GM19372 (cell line): ENCODE measurements around the gene VEPH1.

Experiments
- ATAC-seq: cut with Tn5 transposase; IDR thresholded peaks from one replicate; pipeline ENCODE4 v1.9.1; 2021; ENCODE audit warnings: mild to moderate bottlenecking, low read depth, moderate library complexity; ENCODE audit not compliant: unreplicated experiment

VEPH1 gene

GRCh38 chr3:157313186-157313585 lies 190.0 kb downstream of the VEPH1 start:
- no peak for ATAC-seq

- no peak for ATAC-seq
These were observed 190.9 kb downstream of the VEPH1 start for GRCh38 chr3:157312376-157312745.

- ATAC-seq, result no peak
These were observed 191.4 kb downstream of the VEPH1 start for GRCh38 chr3:157311633-157312375.

GRCh38 chr3:157310329-157311052 lies 192.7 kb downstream of the VEPH1 start:
- ATAC-seq, result no peak

- ATAC-seq, result no peak
These were observed 196.7 kb downstream of the VEPH1 start for GRCh38 chr3:157306502-157306901.

- ATAC-seq, result no peak
These were observed 197.8 kb downstream of the VEPH1 start for GRCh38 chr3:157305392-157305791.

- no peak for ATAC-seq
These were observed 201.5 kb downstream of the VEPH1 start for GRCh38 chr3:157301755-157302154.

GRCh38 chr3:157300981-157301663 lies 202.1 kb downstream of the VEPH1 start:
- ATAC-seq, result no peak

- no peak for ATAC-seq
These were observed 203.1 kb downstream of the VEPH1 start for GRCh38 chr3:157300094-157300493.

GRCh38 chr3:157297328-157297915 lies 205.8 kb downstream of the VEPH1 start:
- ATAC-seq, result no peak

- ATAC-seq, result no peak
These were observed 208.3 kb downstream of the VEPH1 start for GRCh38 chr3:157294953-157295352.

GRCh38 chr3:157294491-157294890 lies 208.7 kb downstream of the VEPH1 start:
- ATAC-seq, result no peak

- ATAC-seq, result no peak
These were observed 212.4 kb downstream of the VEPH1 start for GRCh38 chr3:157290766-157291165.

GRCh38 chr3:157285966-157286365 lies 217.2 kb downstream of the VEPH1 start:
- no peak for ATAC-seq

- ATAC-seq, result no peak
These were observed 218.1 kb downstream of the VEPH1 start for GRCh38 chr3:157285141-157285540.

GRCh38 chr3:157284688-157285087 lies 218.5 kb downstream of the VEPH1 start:
- no peak for ATAC-seq

GRCh38 chr3:157282261-157283191 lies 220.7 kb downstream of the VEPH1 start:
- no peak for ATAC-seq

- no peak for ATAC-seq
These were observed 222.4 kb downstream of the VEPH1 start for GRCh38 chr3:157280786-157281185.

- ATAC-seq, result no peak
These were observed 222.9 kb downstream of the VEPH1 start for GRCh38 chr3:157280354-157280753.

- ATAC-seq, result no peak
These were observed 224.0 kb downstream of the VEPH1 start for GRCh38 chr3:157279237-157279636.
